Activated CD8-positive, alpha-beta memory T cell treated with anti-CD3 and anti-CD28 coated beads for 36 hours (primary cell): ENCODE data around the gene IL36A. TPM values are rescaled to one million over a fixed set of nuclear protein-coding genes. Genes with fewer than 3 reads are reported as not detected.

Source experiments
- CTCF ChIA-PET: fragments of 350-600 bp; sonication (Branson Sonifier 250); formaldehyde crosslinking; loops from one replicate; lab custom pipeline; 2021; ENCODE audit warnings: antibody characterized with exemption; lab: Charles Lee
- POLR2A ChIA-PET: fragments of 350-600 bp; sonication (Branson Sonifier 250); formaldehyde crosslinking; loops from one replicate; lab custom pipeline; 2021; ENCODE audit warnings: antibody characterized with exemption; lab: Charles Lee
- total RNA-seq, 2 experiments: library from RNA; stranded (reverse); gene quantifications; one replicate each; pipeline ENCODE4 v1.2.3, GENCODE V29; 2021

IL36A gene
- total RNA-seq, 2 experiments from 2014 or later: not detected

DNA sequence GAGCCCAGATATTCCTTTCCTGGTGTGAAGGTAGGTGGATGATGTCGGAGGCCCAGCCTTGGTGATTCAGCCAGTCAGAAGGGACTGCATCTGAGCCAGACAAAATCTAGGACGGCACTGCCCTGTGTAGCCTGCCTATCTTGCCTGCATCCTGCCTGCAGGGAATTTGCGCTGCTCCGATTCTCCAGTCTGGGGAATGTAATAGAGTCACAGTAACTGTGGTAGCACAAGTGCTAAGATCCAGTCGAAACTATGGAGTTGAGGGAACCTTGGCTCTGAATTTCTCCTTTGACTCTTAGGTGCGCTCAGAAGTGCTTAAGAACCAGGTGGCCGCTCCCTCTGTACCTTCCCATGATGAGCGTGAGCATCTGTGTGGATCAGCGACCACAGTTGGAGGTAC, 31.5 kb downstream of the IL36A start:
- ChIA-PET CTCF (no interaction called here), POLR2A (no interaction called here)

- ChIA-PET POLR2A (no interaction called here), CTCF (no interaction called here)
Measured at GRCh38 chr2:113038291-113038690, 33.0 kb downstream of the IL36A start.

GRCh38 chr2:113039158-113039557, 33.9 kb downstream of the IL36A start:
- ChIA-PET CTCF (no interaction called here), POLR2A (no interaction called here)

DNA sequence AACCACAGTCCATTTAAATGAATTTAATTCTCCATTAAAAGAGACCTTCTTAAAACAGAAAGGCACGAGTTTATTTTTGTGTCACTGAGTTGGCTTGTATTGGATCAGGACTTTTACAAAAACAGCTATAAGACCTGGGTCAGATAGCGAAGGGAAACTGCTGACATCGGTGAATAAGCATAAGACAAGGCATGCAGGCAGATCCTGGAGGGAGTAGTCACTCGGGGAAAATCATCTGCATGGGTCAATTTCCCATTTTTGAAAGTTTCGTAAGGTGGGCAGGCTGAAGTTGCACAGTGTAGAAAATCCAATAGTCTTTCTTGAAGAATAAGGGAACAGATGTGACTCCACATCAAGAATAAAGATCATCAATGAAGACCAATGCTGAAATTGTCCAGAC, 34.5 kb downstream of the IL36A start:
- POLR2A ChIA-PET: no interaction called here

DNA sequence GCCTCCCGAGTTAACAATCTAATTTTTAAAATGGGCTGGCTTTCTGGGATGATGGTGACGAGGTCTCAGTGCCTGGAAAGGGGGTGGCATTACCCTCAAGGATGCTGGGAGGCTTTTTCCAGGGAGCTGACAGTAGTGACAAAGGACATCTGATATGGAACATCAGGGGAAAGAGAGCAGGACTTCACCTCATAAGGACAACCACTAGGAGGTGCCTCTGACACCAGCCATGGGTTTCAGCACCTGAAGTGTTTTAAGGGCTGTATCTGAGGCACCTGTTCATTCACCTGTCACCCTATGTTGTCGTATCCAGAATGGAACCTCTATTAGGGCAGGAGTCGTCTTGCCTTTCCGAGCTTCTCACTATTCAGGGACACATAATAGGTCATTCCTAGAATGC, 36.6 kb downstream of the IL36A start:
- POLR2A ChIA-PET: no interaction called here
- CTCF ChIA-PET: no interaction called here

More for the DNA sequence above, 34.5 kb downstream of the IL36A start:
- CTCF ChIA-PET: no interaction called here

DNA sequence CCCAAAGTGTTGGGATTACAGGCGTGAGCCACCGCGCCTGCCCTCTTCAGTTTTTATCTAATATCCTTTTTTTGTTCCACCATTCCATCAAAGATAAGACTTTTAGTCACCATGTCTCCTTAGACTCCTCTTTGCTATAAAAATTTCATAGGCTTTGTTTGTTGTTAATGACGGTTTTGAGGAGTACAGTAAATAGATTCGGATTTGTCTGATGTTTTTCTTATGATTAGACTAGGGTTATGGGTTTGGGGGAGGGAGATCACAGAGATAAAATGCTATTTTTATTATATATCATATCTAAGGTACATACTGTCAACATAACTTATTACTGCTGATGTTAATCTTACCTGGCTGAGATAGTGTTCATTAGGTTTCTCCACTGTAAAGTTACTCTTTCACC, 41.2 kb downstream of the IL36A start:
- POLR2A ChIA-PET: no interaction called here
- CTCF ChIA-PET: no interaction called here

DNA sequence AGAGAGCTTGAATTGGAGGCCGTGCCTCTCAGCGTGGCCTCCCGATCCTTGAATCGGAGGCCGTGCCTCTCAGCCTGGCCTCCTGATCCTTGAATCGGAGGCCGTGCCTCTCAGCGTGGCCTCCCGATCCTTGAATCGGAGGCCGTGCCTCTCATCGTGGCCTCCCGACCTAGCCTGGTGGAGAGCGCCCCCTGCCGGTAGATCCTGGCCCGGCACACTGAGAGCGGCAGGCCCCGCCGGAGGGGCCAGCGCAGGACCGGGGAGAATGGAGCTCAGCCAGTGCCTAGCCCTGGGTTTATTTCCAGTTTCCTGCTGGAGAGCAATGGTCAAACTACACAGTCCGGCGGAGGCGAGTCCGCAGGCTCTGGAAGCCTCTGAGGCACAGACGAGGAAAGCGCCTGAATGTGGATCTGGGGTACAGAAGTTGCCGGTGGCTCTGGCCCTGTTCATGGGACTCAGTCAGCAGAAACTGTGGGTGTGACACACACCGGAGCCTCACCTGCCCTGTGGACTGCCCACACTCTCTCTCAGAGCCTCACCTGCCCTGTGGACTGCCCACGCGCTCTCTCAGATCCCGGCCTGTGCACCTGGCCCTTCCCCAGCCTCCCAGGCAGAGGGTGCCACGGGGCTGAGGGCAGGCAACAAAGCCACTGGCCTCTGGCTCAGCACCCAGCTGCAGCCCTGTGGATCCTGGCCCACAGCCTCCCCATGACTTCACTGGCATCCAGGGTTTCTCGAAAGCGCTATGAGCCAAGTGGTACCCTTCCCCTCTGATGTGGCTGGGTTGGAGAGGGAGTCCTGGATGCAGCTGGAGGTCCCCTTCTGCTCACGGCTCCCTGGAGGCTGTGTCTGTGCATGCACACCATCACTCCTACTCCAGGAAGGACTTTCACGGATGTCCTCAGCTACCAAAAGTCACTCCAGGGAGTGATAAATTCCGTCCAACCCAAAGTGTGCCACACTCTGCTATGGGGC, 45.9 kb downstream of the IL36A start:
- CTCF ChIA-PET: no interaction called here

GRCh38 chr2:113052396-113052917, 47.2 kb downstream of the IL36A start, which contains the start of gene IL36B:
IL36B (minus strand) TSS chr2:113052867.
- CTCF ChIA-PET: no interaction called here
- POLR2A ChIA-PET: no interaction called here

More for the DNA sequence above, 45.9 kb downstream of the IL36A start:
- POLR2A ChIA-PET: no interaction called here

GRCh38 chr2:113053666-113054065, 48.4 kb downstream of the IL36A start:
- ChIA-PET CTCF (no interaction called here), POLR2A (no interaction called here)

DNA sequence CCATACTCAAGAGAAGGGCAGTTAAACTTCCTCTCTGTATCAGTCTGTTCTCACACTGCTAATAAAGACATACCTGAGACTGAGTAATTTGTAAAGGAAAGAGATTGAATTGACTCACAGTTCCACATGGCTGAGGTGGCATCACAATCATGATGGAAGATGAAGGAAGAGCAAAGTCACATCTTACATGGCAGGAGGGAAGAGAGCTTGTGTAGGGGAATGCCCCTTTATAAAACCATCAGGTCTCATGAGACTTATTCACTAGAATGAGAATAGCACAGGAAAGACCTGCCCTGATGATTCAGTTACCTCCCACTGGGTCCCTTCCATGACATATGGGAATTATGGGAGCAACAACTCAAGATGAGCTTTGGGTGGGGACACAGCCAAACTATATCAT, 48.8 kb downstream of the IL36A start:
- ChIA-PET POLR2A (no interaction called here), CTCF (interaction anchor here (0.6 kb wide), 1 partner anchor 112 kb away, joined by 5 read pairs; no protein-coding TSS in a partner anchor)

DNA sequence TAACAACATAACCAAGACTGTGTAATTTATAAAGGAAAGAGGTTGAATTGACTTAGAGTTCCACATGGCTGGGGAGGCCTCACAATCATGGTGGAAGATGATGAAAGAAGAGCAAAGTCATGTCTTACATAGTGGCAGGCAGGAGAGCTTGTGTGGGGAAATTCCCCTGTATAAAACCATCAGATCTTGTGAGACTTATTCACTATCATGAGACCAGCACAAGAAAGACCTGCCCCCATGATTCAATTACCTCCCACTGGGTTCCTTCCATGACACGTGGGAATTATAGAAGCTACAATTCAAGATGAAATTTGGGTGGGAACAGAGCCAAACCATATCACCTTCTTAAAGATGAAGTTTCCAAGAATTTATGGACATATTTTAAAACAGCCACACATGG, 51.3 kb downstream of the IL36A start:
- CTCF ChIA-PET: no interaction called here

GRCh38 chr2:113057117-113057516, 51.9 kb downstream of the IL36A start:
- POLR2A ChIA-PET: no interaction called here
- CTCF ChIA-PET: no interaction called here

More for the DNA sequence above, 51.3 kb downstream of the IL36A start:
- POLR2A ChIA-PET: no interaction called here

Other genes starting within 250 kb of the IL36A start
- gene CKAP2L, start 240.8 kb upstream of the IL36A start, total RNA-seq: 10 to 100 TPM; 23.0 TPM
- gene IL1A, start 221.0 kb upstream of the IL36A start, total RNA-seq: 1 to 10 TPM; 3.3 to 3.9 TPM
- not detected for gene IL1B, start 168.7 kb upstream of the IL36A start, total RNA-seq
- not detected for gene IL37, start 94.3 kb upstream of the IL36A start, total RNA-seq
- gene IL36G, start 27.5 kb upstream of the IL36A start, total RNA-seq: not detected
- gene IL36B, start 47.4 kb downstream of the IL36A start, total RNA-seq: not detected
- gene IL36RN, start 53.7 kb downstream of the IL36A start, total RNA-seq: not detected
- gene IL1F10, start 62.5 kb downstream of the IL36A start, total RNA-seq: not detected
- under 1 TPM; 0.78 to 0.91 TPM for gene IL1RN, start 122.1 kb downstream of the IL36A start, total RNA-seq
- gene PSD4, start 168.5 kb downstream of the IL36A start, total RNA-seq: 100 to 1,000 TPM; 222 to 224 TPM